Right lobe of liver (tissue), 4 donors: Measurements from ENCODE around the gene BEGAIN.

ENCODE experiments used
- CTCF ChIP-seq, 4 donors: fragments of 200-600 bp in 3 of 4; fragments of 450-650 bp in 1 of 4; IDR thresholded peaks; one replicate each; pipeline versions ENCODE4 v1.5.1 to v1.8.0; 2016 to 2022; ENCODE audit warnings: antibody characterized with exemption in 4 of 4, mild to moderate bottlenecking in 2 of 4
- POLR2A ChIP-seq: fragments of 450-650 bp; IDR thresholded peaks from one replicate; pipeline ENCODE4 v1.6.1; 2017; ENCODE audit warnings: antibody characterized with exemption, mild to moderate bottlenecking
- donor health status: DM: no; HTN: no; CAD: no.
- donor health status: DM: no; HTN: no; CAD: no.
- donor health status: DM: no; HTN: yes; CAD: no.

- TF ChIP-seq CTCF (IDR thresholded peaks at IDR 0.05) = no peak
- no peak for TF ChIP-seq POLR2A
Measured at GRCh38 chr14:100618763-100619320, 31.6 kb upstream of the BEGAIN start.
